Osteocyte (in vitro differentiated cells): ENCODE data around the gene PRG3. TPM values are rescaled to one million over a fixed set of nuclear protein-coding genes. Genes with fewer than 3 reads are reported as not detected.
"Not testable (repeated sequence)": the region's sequence is repeated elsewhere in the genome, so short reads cannot be mapped to it uniquely, and the experiment has no call there.

ENCODE experiments used
- DNase-seq: peaks from one replicate; pipeline ENCODE4 v3.0.0; 2021; ENCODE audit warnings: mixed read lengths; ENCODE audit not compliant: unreplicated experiment; ENCODE audit errors: extremely low spot score
- H3K27ac Mint-ChIP-seq: one replicate; pipeline ENCODE4 v1.8.0; 2021; ENCODE audit warnings: mild to moderate bottlenecking, mixed read lengths; ENCODE audit not compliant: unreplicated experiment
- H3K27me3 Mint-ChIP-seq: one replicate; pipeline ENCODE4 v1.8.0; 2021; ENCODE audit warnings: mixed read lengths; ENCODE audit not compliant: unreplicated experiment
- H3K36me3 Mint-ChIP-seq: one replicate; pipeline ENCODE4 v1.8.0; 2021; ENCODE audit warnings: mixed read lengths; ENCODE audit not compliant: unreplicated experiment
- H3K4me1 Mint-ChIP-seq: one replicate; pipeline ENCODE4 v1.8.0; 2021; ENCODE audit warnings: mixed read lengths; ENCODE audit not compliant: unreplicated experiment
- H3K4me3 Mint-ChIP-seq: one replicate; pipeline ENCODE4 v1.8.0; 2021; ENCODE audit warnings: mild to moderate bottlenecking, moderate library complexity, mixed read lengths; ENCODE audit not compliant: unreplicated experiment
- H3K9me3 Mint-ChIP-seq: one replicate; pipeline ENCODE4 v1.8.0; 2021; ENCODE audit warnings: mixed read lengths; ENCODE audit not compliant: unreplicated experiment
- CTCF ChIP-seq: fragments of 200-600 bp; sonication (generic); IDR thresholded peaks from 2 replicates; pipeline ENCODE4 v1.5.0; 2021; ENCODE audit warnings: antibody characterized with exemption, mild to moderate bottlenecking, moderate library complexity
- total RNA-seq: library from RNA; stranded (reverse); gene quantifications from 2 replicates; pipeline ENCODE4 v1.2.1, GENCODE V29; 2021

The PRG3 gene
- total RNA-seq, 1 donor from 2014 or later: not detected

- peaks cover 36% of the 10 kb centered on the region for H3K27me3 Mint-ChIP-seq
- peaks cover 3% of the 10 kb centered on the region for H3K4me1 Mint-ChIP-seq
- H3K4me3 Mint-ChIP-seq: no peak overlapping the region
Observed at GRCh38 chr11:57363131-57364080, 17.5 kb downstream of the PRG3 start.

GRCh38 chr11:57361926-57362325, 19.0 kb downstream of the PRG3 start:
- Mint-ChIP-seq H3K4me3 (no peak overlapping the region), H3K27ac (no peak overlapping the region), H3K27me3 (peaks cover 34% of the 10 kb centered on the region), H3K4me1 (peaks cover 3% of the 10 kb centered on the region), H3K36me3 (no peaks in the 10 kb centered on the region), H3K9me3 (no peaks in the 10 kb centered on the region)
- TF ChIP-seq CTCF: no peak
- no peak for DNase-seq

More at GRCh38 chr11:57363131-57364080, 17.5 kb downstream of the PRG3 start:
- no peak for DNase-seq
- TF ChIP-seq CTCF: no peak
- no peaks in the 10 kb centered on the region for H3K36me3 Mint-ChIP-seq
- no peaks in the 10 kb centered on the region for H3K9me3 Mint-ChIP-seq
- no peak overlapping the region for H3K27ac Mint-ChIP-seq

GRCh38 chr11:57361420-57361819, 19.5 kb downstream of the PRG3 start:
- not testable (repeated sequence) for H3K27ac Mint-ChIP-seq, H3K4me1 Mint-ChIP-seq, DNase-seq, H3K36me3 Mint-ChIP-seq, H3K9me3 Mint-ChIP-seq, H3K4me3 Mint-ChIP-seq
- peaks cover 34% of the 10 kb centered on the region for H3K27me3 Mint-ChIP-seq

DNA sequence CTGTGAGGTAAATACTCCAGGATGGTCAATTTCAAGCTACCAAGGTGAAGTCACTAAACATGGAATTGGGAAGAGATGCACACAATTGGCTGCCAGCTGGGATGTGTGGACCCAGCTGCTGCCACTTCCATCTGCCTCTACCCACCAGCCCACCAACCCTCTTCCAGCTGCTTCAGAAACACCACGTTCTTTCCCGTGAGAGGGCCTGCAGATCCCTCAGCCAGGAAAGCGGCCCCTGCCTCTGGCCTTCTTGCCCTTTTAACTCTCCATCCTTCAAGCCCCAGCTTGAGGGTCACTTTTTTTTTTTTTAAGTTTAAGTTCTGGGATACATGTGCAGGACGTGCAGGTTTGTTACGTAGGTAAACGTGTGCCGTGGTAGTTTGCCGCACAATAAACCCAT, 20.0 kb downstream of the PRG3 start:
- Mint-ChIP-seq H3K27me3 (peaks cover 38% of the 10 kb centered on the region), H3K4me1 (peaks cover 3% of the 10 kb centered on the region), H3K36me3 (no peaks in the 10 kb centered on the region), H3K27ac (no peak overlapping the region), H3K9me3 (no peaks in the 10 kb centered on the region), H3K4me3 (no peak overlapping the region)
- no peak for TF ChIP-seq CTCF
- no peak for DNase-seq

- H3K36me3 Mint-ChIP-seq: no peaks in the 10 kb centered on the region
- H3K27me3 Mint-ChIP-seq: peaks cover 37% of the 10 kb centered on the region
- no peak for TF ChIP-seq CTCF
- H3K4me1 Mint-ChIP-seq: peaks cover 3% of the 10 kb centered on the region
- no peak overlapping the region for H3K27ac Mint-ChIP-seq
- H3K4me3 Mint-ChIP-seq: no peak overlapping the region
- DNase-seq: no peak
- H3K9me3 Mint-ChIP-seq: no peaks in the 10 kb centered on the region
Observed at GRCh38 chr11:57359896-57360690, 20.9 kb downstream of the PRG3 start.
